H1 (cell line): ENCODE measurements around the gene RPS15.

Source experiments
- ATF2 ChIP-seq: IDR thresholded peaks from 2 replicates; pipeline ENCODE4 v1.6.1; 2012; ENCODE audit warnings: low read length, inconsistent platforms
- CTCF ChIP-seq, 3 experiments: IDR thresholded peaks; 1 replicate in 2 of 3; 2 replicates in 1 of 3; pipeline versions ENCODE4 v1.5.1 to v1.6.1; 2011; ENCODE audit warnings: low read length in 3 of 3, mild to moderate bottlenecking in 3 of 3, inconsistent platforms in 2 of 3, low read depth in 1 of 3, moderate library complexity in 1 of 3; ENCODE audit not compliant: insufficient read depth in 1 of 3; ENCODE audit errors: control extremely low read depth in 1 of 3
- E2F6 ChIP-seq: IDR thresholded peaks from 2 replicates; pipeline ENCODE4 v1.6.1; 2012; ENCODE audit warnings: inconsistent platforms
- HDAC2 ChIP-seq, 2 experiments: fragments of 300-600 bp in 1 of 2; sonication (generic) in 1 of 2; IDR thresholded peaks; 2 replicates each; pipeline ENCODE4 v1.6.1; 2011 to 2012; ENCODE audit warnings: low read depth in 2 of 2, low read length in 2 of 2, mild to moderate bottlenecking in 2 of 2, moderate library complexity in 2 of 2, borderline replicate concordance in 1 of 2, inconsistent platforms in 1 of 2
- MAFK ChIP-seq: IDR thresholded peaks from 2 replicates; pipeline ENCODE4 v1.6.1; 2012; ENCODE audit warnings: low read depth, mild to moderate bottlenecking, improper control_type of control experiment, low read length
- MAX ChIP-seq: IDR thresholded peaks from 2 replicates; pipeline ENCODE4 v1.6.1; 2012; ENCODE audit warnings: inconsistent platforms
- POLR2A ChIP-seq, 2 experiments: IDR thresholded peaks; 1 replicate in 1 of 2; 2 replicates in 1 of 2; pipeline ENCODE4 v1.6.1; 2011; ENCODE audit warnings: low read depth in 2 of 2, low read length in 2 of 2, mild to moderate bottlenecking in 2 of 2; ENCODE audit errors: control extremely low read depth in 1 of 2
- POLR2AphosphoS5 ChIP-seq: IDR thresholded peaks from 2 replicates; pipeline ENCODE4 v1.6.1; 2011; ENCODE audit warnings: low read depth, low read length
- SP2 ChIP-seq: IDR thresholded peaks from 2 replicates; pipeline ENCODE4 v1.6.1; 2012; ENCODE audit warnings: mild to moderate bottlenecking, low read length, inconsistent platforms

- TF ChIP-seq MAFK (no peak), E2F6 (no peak), SP2 (no peak), CTCF (IDR thresholded peaks at IDR 0.05; ENCODE audit: control extremely low read depth in 1 of 3, insufficient read depth in 1 of 3, low read depth in 1 of 3, low read length in 3 of 3) (no peak), POLR2A (IDR thresholded peaks at IDR 0.05; ENCODE audit: control extremely low read depth in 1 of 2, low read depth in 2 of 2, low read length in 2 of 2) (no peak), POLR2AphosphoS5 (no peak), MAX (no peak), HDAC2 (IDR thresholded peaks at IDR 0.05; ENCODE audit: borderline replicate concordance in 1 of 2, low read depth in 2 of 2, low read length in 2 of 2) (no peak), ATF2 (no peak)
Measured at GRCh38 chr19:1424192-1424955, 13.8 kb upstream of the RPS15 start.
